ENCODE results near the gene TEX2. TPM values are rescaled to one million over a fixed set of nuclear protein-coding genes. Genes with fewer than 3 reads are reported as not detected.

TEX2 gene
- total and polyA plus RNA-seq, 9 of the 15 experiments (the other 6 are each of a cell fraction or from before 2014, with no cell fraction given): 4.1 to 27.6 (median 19.3) TPM

GRCh38 chr17:64146418-64147109 lies 116.5 kb downstream of the TEX2 start (continued):
- TF ChIP-seq ARID4B (CRISPR knock-in tag; IDR thresholded peaks at IDR 0.05) (0 out of 2 replicates have a peak, but pooled peaks have one; percentile 4), TEAD1 (CRISPR knock-in tag; IDR thresholded peaks at IDR 0.05) (peak in 1 of 2 experiments; percentile 65; a peak in 2 of 4 replicates), GABPA (tag; conservative IDR thresholded peaks at IDR 0.05; ENCODE audit: low read depth) (no peak), FIP1L1 (IDR thresholded peaks at IDR 0.05; ENCODE audit: low read depth, low read length, poor library complexity, severe bottlenecking) (peak; percentile 50), PML (IDR thresholded peaks at IDR 0.05; ENCODE audit: low read length) (no peak; the same call in 1 of the 2 replicates), ELF4 (CRISPR knock-in tag; IDR thresholded peaks at IDR 0.05) (0 out of 2 replicates have a peak, but pooled peaks have one; percentile 31), BDP1 (IDR thresholded peaks at IDR 0.05; ENCODE audit: insufficient read depth, insufficient read length) (no peak), BRD4 (IDR thresholded peaks at IDR 0.05) (0 out of 2 replicates have a peak, but pooled peaks have one; percentile 58), NRF1 (conservative IDR thresholded peaks at IDR 0.05 in 1 of 2, IDR thresholded peaks at IDR 0.05 in 1 of 2) (peak; percentile 56 to 61; a peak in 3 of 4 replicates), CREM (IDR thresholded peaks at IDR 0.05; ENCODE audit: low read depth) (no peak; the same call in 1 of the 2 replicates), CBX2 (IDR thresholded peaks at IDR 0.05; ENCODE audit: insufficient read depth, low read length, poor library complexity, severe bottlenecking) (no peak), ZNF134 (CRISPR knock-in tag; conservative IDR thresholded peaks at IDR 0.05) (0 out of 2 replicates have a peak, but pooled peaks have one; percentile 14)
- TF ChIP-seq, protein P1, sequence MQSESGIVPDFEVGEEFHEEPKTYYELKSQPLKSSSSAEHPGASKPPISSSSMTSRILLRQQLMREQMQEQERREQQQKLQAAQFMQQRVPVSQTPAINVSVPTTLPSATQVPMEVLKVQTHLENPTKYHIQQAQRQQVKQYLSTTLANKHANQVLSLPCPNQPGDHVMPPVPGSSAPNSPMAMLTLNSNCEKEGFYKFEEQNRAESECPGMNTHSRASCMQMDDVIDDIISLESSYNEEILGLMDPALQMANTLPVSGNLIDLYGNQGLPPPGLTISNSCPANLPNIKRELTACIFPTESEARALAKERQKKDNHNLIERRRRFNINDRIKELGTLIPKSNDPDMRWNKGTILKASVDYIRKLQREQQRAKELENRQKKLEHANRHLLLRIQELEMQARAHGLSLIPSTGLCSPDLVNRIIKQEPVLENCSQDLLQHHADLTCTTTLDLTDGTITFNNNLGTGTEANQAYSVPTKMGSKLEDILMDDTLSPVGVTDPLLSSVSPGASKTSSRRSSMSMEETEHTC (IDR thresholded peaks at IDR 0.05): 0 out of 2 replicates have a peak, but pooled peaks have one; percentile 33
